HUDEP-2 (cell line): ENCODE results near the gene TOMM40.
"Not testable (repeated sequence)": the region's sequence is repeated elsewhere in the genome, so short reads cannot be mapped to it uniquely, and the experiment has no call there.

Experiments used
- DNase-seq, 76 experiments: peaks; one replicate each; lab custom pipeline; 2025; ENCODE audit not compliant: unreplicated experiment in 76 of 76; lab: John Stamatoyannopoulos, UW

Gene TOMM40

GRCh38 chr19:44924243-44924725, 33.2 kb downstream of the TOMM40 start:
- DNase-seq, result no peak

DNA sequence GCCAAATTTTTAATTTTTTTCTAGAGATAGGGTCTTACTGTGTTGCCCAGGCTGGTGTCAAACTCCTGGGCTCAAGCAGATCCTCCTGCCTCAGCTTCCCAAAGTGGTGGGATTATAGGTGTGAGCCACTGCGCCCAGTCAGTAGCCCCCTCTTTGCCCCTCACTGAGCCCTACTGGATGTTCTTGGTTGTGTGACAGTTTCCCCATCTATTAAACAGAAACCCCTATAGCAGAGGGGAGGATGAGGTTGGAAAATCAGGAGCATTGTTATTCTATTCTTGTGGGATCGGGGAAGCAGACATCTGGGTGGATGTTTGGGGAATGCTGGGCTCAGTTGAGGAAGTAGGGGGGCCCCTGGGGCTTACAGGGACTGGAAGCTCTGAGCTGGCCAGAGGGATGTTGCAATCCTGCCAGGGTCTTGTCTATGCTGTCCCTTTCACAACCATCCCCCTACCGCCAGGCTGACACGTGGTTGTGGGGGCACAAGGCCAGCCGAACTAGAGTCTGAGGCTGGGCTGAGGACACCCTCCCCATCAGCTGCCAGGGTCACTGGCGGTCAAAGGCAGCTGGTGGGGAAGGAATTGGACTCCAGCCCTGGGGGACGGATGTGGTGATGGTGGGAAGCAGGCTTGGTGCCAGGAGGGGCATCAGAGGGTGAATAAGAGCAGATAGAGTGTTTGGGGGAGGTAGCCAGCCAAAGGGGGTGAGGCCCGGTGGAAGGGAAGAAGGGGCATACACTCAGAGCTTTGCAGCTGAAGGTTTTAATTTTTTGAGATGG, 34.2 kb downstream of the TOMM40 start:
- peak in 3 of 76 experiments; percentile 24 to 27 (median 25) for DNase-seq

GRCh38 chr19:44926245-44927077, 35.4 kb downstream of the TOMM40 start:
- DNase-seq, result not testable (repeated sequence)

GRCh38 chr19:44927746-44928145, 36.7 kb downstream of the TOMM40 start:
- no peak for DNase-seq

DNA sequence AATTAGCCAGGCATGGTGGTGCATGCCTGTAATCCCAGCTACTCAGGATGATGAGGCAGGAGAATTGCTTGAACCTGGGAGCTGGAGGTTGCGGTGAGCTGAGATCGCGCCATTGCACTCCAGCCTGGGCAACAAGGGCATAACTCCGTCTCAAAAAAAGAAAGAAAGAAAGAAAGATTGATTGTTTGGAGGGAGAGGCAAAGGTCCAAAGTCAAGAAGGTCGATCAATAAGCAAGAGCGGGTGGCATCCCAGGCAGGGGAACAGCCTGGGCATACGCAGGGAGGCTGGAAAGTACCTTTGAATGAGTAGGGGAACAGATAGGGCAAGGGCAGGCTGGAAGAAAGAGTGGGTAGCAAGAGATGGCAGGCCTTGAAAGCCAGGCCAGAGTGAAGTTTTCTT, 39.0 kb downstream of the TOMM40 start:
- no peak for DNase-seq

DNA sequence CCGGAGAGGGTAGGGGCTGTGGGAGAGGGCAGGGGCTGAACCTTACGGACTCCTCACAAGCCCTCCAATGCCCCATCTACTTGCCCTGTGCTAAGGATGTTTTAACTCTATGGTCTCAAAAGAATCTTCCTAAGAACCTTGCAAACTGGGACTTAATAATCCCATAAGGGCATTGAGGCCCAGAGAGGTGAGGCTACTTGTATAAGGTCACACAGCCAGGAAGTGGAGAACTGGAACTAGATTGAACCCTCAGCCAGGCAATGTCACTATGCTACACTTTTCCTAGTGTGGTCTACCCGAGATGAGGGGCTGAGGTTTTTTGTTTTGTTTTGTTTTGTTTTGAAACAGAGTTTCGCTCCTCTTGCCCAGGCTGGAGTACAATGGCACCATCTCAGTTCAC, 40.5 kb downstream of the TOMM40 start:
- no peak for DNase-seq

GRCh38 chr19:44939668-44940067, 48.6 kb downstream of the TOMM40 start:
- no peak for DNase-seq

- peak in 13 of 76 experiments; percentile 9 to 50 (median 23) for DNase-seq
These were observed 51.1 kb downstream of the TOMM40 start, which contains the start of gene APOC4 for GRCh38 chr19:44942067-44942571. Gene APOC4 (plus strand): TSS chr19:44942237. CDS start chr19:44942278, 41 bp downstream.

- peak in 73 of 76 experiments; percentile 32 to 96 (median 83) for DNase-seq
These were observed 52.8 kb downstream of the TOMM40 start for GRCh38 chr19:44943801-44944249.

DNA sequence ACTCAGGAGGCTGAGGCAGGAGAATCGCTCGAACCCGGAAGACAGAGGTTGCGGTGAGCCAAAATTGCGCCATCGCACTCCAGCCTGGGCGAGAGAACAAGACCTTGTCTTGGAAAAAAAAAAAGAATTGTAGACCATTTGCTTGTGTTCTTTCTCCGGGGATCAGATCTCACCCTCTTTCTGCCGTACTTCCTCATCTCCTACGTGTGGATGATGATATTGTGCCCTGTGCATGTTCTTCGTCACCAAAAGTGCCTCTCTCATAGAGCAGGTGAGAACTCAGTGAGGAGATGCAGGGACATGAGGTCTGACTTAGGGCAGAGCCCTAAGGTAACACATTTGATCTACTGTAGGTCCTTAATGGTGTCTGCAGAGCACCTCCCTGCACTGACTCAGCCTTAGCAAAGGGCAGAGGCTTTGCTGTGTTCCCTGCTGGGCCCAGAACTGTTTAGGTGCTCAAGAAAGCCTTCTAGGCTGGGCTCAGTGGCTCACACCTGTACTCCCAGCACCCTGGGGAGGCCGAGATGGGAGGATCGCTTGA, 56.1 kb downstream of the TOMM40 start:
- DNase-seq, result no peak

GRCh38 chr19:44948237-44948636, 57.2 kb downstream of the TOMM40 start:
- DNase-seq, result no peak

- no peak for DNase-seq
These were observed 57.8 kb downstream of the TOMM40 start for GRCh38 chr19:44948763-44949374.

GRCh38 chr19:44949550-44949949, 58.5 kb downstream of the TOMM40 start:
- DNase-seq, result no peak

- DNase-seq, result peak in 61 of 76 experiments; percentile 15 to 82 (median 58)
These were observed 60.4 kb downstream of the TOMM40 start for GRCh38 chr19:44951179-44952159.
